Thyroid gland (tissue), 4 donors: ENCODE data around the gene CTNNA2. TPM values are rescaled to one million over a fixed set of nuclear protein-coding genes. Genes with fewer than 3 reads are reported as not detected.

Experiments
- DNase-seq, 2 donors: peaks; one replicate each; pipeline ENCODE4 v3.0.0-alpha.2; 2019
- H3K27ac ChIP-seq, 3 donors: fragments of 200-600 bp; sonication (generic); 1 replicate in 2 of 3; 2 replicates in 1 of 3; pipeline ENCODE4 v1.5.1; 2016 to 2019; ENCODE audit warnings: mild to moderate bottlenecking in 1 of 3, moderate library complexity in 1 of 3
- H3K27me3 ChIP-seq: fragments of 200-600 bp; sonication (generic); one replicate; pipeline ENCODE4 v1.5.1; 2019
- H3K36me3 ChIP-seq, 2 donors: fragments of 200-600 bp; sonication (generic); one replicate each; pipeline ENCODE4 v1.5.1; 2016 to 2019
- H3K4me1 ChIP-seq, 2 donors: fragments of 200-600 bp; sonication (generic); one replicate each; pipeline ENCODE4 v1.5.1; 2017 to 2019
- H3K4me3 ChIP-seq, 3 donors: fragments of 200-600 bp; sonication (generic); replicated peaks in 1 of 3; 1 replicate in 2 of 3; 2 replicates in 1 of 3; pipeline ENCODE4 v1.5.1; 2016; ENCODE audit warnings: mild to moderate bottlenecking in 1 of 3
- H3K9me3 ChIP-seq: fragments of 200-600 bp; sonication (generic); one replicate; pipeline ENCODE4 v1.5.1; 2017
- POLR2A ChIP-seq, 2 donors: fragments of 450-650 bp; IDR thresholded peaks; one replicate each; pipeline ENCODE4 v1.6.1; 2017; ENCODE audit warnings: antibody characterized with exemption in 2 of 2, mild to moderate bottlenecking in 2 of 2, moderate library complexity in 1 of 2
- WGBS, 2 donors: methylation state at CpG; one replicate each; pipeline ENCODE4 v1.1.5; 2017; 5-methylcytosine and 5-hydroxymethylcytosine counted together
- intact Hi-C: fragments of 100-400 bp; cut with DNase I; formaldehyde crosslinking; loops from one replicate; pipeline ENCODE4 v1.15.1; 2023
- total RNA-seq, 4 donors: library from RNA; depleted of rRNA; stranded (reverse); fragments of >200 nt; gene quantifications; one replicate each; pipeline ENCODE4 v1.2.3, GENCODE V29; 2016
- TF ChIP-seq, protein P1 (sequence below), 6 experiments: fragments of 200-600 bp in 3 of 6; fragments of 450-650 bp in 3 of 6; sonication (generic) in 3 of 6; IDR thresholded peaks; one replicate each; pipeline ENCODE4 v1.5.1; 2016 to 2019; ENCODE audit warnings: antibody characterized with exemption in 6 of 6, mild to moderate bottlenecking in 2 of 6, inconsistent platforms in 1 of 6, moderate library complexity in 1 of 6

Gene CTNNA2
- total RNA-seq, 4 donors from 2014 or later, result 0.13 to 0.44 (median 0.22) TPM; not detected in 1

DNA sequence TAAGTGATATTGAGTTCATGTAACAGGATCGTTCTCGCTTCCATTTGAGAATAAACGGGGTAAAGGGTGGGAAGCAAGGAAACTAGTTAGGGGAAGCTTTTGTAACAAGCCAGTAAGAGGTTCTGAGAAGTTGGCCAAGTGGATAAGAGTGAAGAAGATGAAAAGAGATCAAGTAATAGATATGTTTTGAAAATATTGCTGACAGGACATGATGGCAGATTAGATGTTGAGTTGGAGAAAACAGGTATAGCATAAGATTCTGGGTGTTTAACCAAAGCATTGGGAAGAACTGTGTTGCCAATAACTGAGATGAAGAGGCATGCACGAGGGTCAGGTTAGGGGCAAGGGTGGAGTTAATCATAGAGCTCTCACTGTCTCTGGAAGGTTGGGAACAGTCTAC lies 1121.7 kb downstream of the CTNNA2 start:
- H3K4me1 ChIP-seq, result no peaks in the 10 kb centered on the region
- H3K27me3 ChIP-seq, result no peaks in the 10 kb centered on the region
- 84 to 86% methylated on average over 4 of the region's 4 CpGs for WGBS, 2 donors
- TF ChIP-seq, protein P1, sequence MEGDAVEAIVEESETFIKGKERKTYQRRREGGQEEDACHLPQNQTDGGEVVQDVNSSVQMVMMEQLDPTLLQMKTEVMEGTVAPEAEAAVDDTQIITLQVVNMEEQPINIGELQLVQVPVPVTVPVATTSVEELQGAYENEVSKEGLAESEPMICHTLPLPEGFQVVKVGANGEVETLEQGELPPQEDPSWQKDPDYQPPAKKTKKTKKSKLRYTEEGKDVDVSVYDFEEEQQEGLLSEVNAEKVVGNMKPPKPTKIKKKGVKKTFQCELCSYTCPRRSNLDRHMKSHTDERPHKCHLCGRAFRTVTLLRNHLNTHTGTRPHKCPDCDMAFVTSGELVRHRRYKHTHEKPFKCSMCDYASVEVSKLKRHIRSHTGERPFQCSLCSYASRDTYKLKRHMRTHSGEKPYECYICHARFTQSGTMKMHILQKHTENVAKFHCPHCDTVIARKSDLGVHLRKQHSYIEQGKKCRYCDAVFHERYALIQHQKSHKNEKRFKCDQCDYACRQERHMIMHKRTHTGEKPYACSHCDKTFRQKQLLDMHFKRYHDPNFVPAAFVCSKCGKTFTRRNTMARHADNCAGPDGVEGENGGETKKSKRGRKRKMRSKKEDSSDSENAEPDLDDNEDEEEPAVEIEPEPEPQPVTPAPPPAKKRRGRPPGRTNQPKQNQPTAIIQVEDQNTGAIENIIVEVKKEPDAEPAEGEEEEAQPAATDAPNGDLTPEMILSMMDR (IDR thresholded peaks at IDR 0.05), result no peak
- no peak for TF ChIP-seq POLR2A (IDR thresholded peaks at IDR 0.05)
- intact Hi-C loops, result no loop called here
- H3K36me3 ChIP-seq, result no peaks in the 10 kb centered on the region
- H3K9me3 ChIP-seq, result no peaks in the 10 kb centered on the region
- no peak for DNase-seq
- H3K4me3 ChIP-seq, result no peak overlapping the region
- no peak overlapping the region for H3K27ac ChIP-seq

DNA sequence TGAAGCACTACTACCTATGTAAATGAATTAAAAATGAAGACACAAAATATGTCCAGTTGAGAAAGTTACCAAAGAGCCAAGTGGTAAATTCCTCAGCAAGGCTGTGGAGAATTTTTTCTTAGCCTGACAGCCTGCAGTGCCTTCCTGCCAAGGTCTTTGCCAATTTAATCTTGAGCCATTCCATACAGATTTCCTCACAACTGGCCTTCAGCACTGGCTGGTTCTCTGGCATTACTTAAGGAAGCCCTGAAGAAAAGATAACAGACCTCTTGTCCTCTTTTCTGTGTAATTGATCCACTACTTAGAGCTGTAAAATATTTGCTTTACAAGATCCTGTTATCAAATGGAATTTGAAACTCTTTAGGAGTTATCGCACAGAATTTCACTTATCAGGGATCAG lies 1125.9 kb downstream of the CTNNA2 start:
- no peaks in the 10 kb centered on the region for H3K27me3 ChIP-seq
- no peaks in the 10 kb centered on the region for H3K9me3 ChIP-seq
- H3K4me3 ChIP-seq, result no peak overlapping the region
- WGBS, 2 donors, result 55% methylated on average over 1 of the region's 1 CpG
- no peak for DNase-seq
- no peak overlapping the region for H3K27ac ChIP-seq
- TF ChIP-seq, protein P1 (IDR thresholded peaks at IDR 0.05), result no peak
- TF ChIP-seq POLR2A (IDR thresholded peaks at IDR 0.05), result no peak
- H3K4me1 ChIP-seq, result no peaks in the 10 kb centered on the region
- intact Hi-C loops, result no loop called here
- H3K36me3 ChIP-seq, result no peaks in the 10 kb centered on the region

DNA sequence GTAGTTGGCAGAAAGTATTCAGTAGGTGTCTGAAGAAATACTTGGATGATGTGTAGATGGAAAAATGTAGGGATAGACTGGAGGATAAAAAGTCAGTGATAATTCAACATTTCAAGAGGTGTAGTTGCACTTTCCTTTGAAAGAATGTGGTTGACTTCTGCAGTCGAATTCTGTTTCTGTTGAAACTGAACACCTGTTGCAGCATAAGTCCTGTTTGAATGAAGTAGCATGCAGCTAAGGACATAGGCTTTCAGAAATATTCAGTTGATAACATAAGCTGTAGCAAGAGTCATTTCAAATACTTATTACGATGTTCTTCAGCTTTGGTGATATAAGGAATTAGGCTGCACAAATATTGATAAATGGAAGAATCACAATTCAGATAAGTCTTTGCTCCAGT lies 1129.6 kb downstream of the CTNNA2 start:
- H3K9me3 ChIP-seq, result no peaks in the 10 kb centered on the region
- H3K36me3 ChIP-seq, result no peaks in the 10 kb centered on the region
- H3K4me3 ChIP-seq, result no peak overlapping the region
- no peaks in the 10 kb centered on the region for H3K27me3 ChIP-seq
- no peak for DNase-seq
- H3K27ac ChIP-seq, result no peak overlapping the region
- no peaks in the 10 kb centered on the region for H3K4me1 ChIP-seq
- TF ChIP-seq POLR2A (IDR thresholded peaks at IDR 0.05), result no peak
- TF ChIP-seq, protein P1 (IDR thresholded peaks at IDR 0.05), result no peak
- intact Hi-C loops, result no loop called here
- 78 to 88% methylated on average over 2 of the region's 2 CpGs for WGBS, 2 donors

DNA sequence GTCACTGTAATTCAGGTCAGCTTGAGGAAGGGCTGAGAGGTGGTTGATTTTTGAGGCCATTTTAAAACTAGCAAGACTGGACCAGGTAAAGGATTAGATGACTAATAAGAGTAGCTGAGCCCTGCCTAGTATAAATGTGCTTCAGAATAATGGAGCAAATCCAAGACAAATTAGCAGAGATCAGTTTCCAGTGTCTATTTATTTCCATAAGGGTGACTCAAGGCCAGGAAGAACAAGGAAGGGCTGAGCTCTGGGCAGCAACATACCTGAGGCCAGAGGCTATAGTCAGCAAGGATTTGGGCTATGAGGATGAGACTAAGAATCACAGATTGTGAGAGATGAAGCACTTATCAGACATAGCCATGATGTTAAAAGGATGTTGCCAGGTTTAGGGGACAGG lies 1130.7 kb downstream of the CTNNA2 start:
- Histone ChIP-seq H3K27me3 (no peaks in the 10 kb centered on the region), H3K36me3 (no peaks in the 10 kb centered on the region), H3K4me3 (no peak overlapping the region), H3K27ac (no peak overlapping the region), H3K9me3 (no peaks in the 10 kb centered on the region), H3K4me1 (no peaks in the 10 kb centered on the region)
- intact Hi-C loops, result no loop called here
- TF ChIP-seq POLR2A (IDR thresholded peaks at IDR 0.05), result no peak
- TF ChIP-seq, protein P1 (IDR thresholded peaks at IDR 0.05), result no peak
- no peak for DNase-seq

DNA sequence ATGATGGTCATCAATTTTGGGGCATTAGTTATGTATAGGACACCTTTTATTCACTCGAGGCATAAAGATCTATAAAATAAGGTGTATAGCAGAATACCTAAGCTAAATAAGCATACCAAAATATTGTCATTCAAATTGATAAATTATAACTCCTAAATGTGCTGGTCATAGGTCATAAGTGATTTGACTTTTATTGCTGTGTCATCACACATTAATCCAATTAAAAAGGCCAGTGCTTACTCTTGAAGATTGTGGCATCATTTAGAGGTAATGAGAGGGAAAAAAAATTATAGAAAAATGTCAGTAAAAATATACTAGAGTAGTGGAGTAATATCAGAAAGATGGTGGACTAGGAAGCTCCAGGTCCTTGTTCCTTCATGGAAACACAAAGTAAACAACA lies 1138.6 kb downstream of the CTNNA2 start:
- 79 to 82% methylated on average over 1 of the region's 1 CpG for WGBS, 2 donors
- H3K36me3 ChIP-seq, result no peaks in the 10 kb centered on the region
- H3K4me1 ChIP-seq, result no peaks in the 10 kb centered on the region
- no peaks in the 10 kb centered on the region for H3K9me3 ChIP-seq
- TF ChIP-seq POLR2A (IDR thresholded peaks at IDR 0.05), result no peak
- TF ChIP-seq, protein P1 (IDR thresholded peaks at IDR 0.05), result no peak
- no peak overlapping the region for H3K27ac ChIP-seq
- intact Hi-C loops, result no loop called here
- no peak overlapping the region for H3K4me3 ChIP-seq
- H3K27me3 ChIP-seq, result no peaks in the 10 kb centered on the region
- no peak for DNase-seq
